Right lobe of liver (tissue), 6 donors: Measurements from ENCODE around the gene MAST3. TPM values are rescaled to one million over a fixed set of nuclear protein-coding genes. Genes with fewer than 3 reads are reported as not detected.
"Not testable (repeated sequence)": the region's sequence is repeated elsewhere in the genome, so short reads cannot be mapped to it uniquely, and the experiment has no call there.

Experiments used
- ATAC-seq, 4 donors: fragments of 200-7000 bp; cut with Tn5 transposase; one replicate each; pipeline ENCODE4 v1.9.1; 2020; ENCODE audit warnings: mild to moderate bottlenecking in 4 of 4, moderate library complexity in 4 of 4
- DNase-seq, 3 donors: peaks; one replicate each; pipeline ENCODE4 v3.0.0-alpha.2; 2020
- H3K27ac ChIP-seq, 3 donors: fragments of 200-600 bp; one replicate each; pipeline ENCODE4 v1.8.0; 2022
- H3K27me3 ChIP-seq, 2 donors: fragments of 200-600 bp; one replicate each; pipeline ENCODE4 v1.8.0; 2022
- H3K36me3 ChIP-seq, 4 donors: fragments of 200-600 bp; sonication (generic) in 1 of 4; one replicate each; pipeline versions ENCODE4 v1.5.1 to v1.8.0; 2017 to 2022; ENCODE audit warnings: control low read depth in 1 of 4
- H3K4me1 ChIP-seq, 4 donors: fragments of 200-600 bp; sonication (generic) in 1 of 4; one replicate each; pipeline versions ENCODE4 v1.5.1 to v1.8.0; 2017 to 2022; ENCODE audit warnings: control low read depth in 1 of 4
- H3K4me3 ChIP-seq, 3 donors: fragments of 200-600 bp; one replicate each; pipeline ENCODE4 v1.8.0; 2022
- H3K9me3 ChIP-seq, 4 donors: fragments of 200-600 bp; sonication (generic) in 1 of 4; one replicate each; pipeline versions ENCODE4 v1.5.1 to v1.8.0; 2017 to 2022; ENCODE audit warnings: control low read depth in 1 of 4
- POLR2A ChIP-seq: fragments of 450-650 bp; IDR thresholded peaks from one replicate; pipeline ENCODE4 v1.6.1; 2017; ENCODE audit warnings: antibody characterized with exemption, mild to moderate bottlenecking
- WGBS: methylation state at CpG from one replicate; pipeline ENCODE4 v1.1.6; 2018; ENCODE audit warnings: low coverage, low lambda C conversion rate; ENCODE audit not compliant: insufficient coverage; ENCODE audit errors: missing lambda C conversion rate; 5-methylcytosine and 5-hydroxymethylcytosine counted together
- intact Hi-C, 2 donors: fragments of 100-400 bp; cut with DNase I; formaldehyde crosslinking; loops; one replicate each; pipeline versions ENCODE4 v1.11.2 to v1.14.1; 2022
- total RNA-seq, 6 experiments: library from RNA; depleted of rRNA in 2 of 6; stranded (reverse); fragments of >200 nt in 2 of 6; fragmentation: NEBNext Ultra II Directional in 3 of 6; extraction: Animal tissue kit (Norgen Biotek cat#: 25700) in 3 of 6; gene quantifications; one replicate each; pipeline versions ENCODE4 v1.1.0 to v1.2.4, GENCODE V29; 2016 to 2023
- TF ChIP-seq, protein P1 (sequence below), 4 donors: fragments of 200-600 bp in 3 of 4; fragments of 450-650 bp in 1 of 4; IDR thresholded peaks; one replicate each; pipeline versions ENCODE4 v1.5.1 to v1.8.0; 2016 to 2022; ENCODE audit warnings: antibody characterized with exemption in 4 of 4, mild to moderate bottlenecking in 2 of 4
- donor health status: DM: no; HTN: yes; CAD: no.
- donor health status: DM: no; HTN: no; CAD: no.
- donor health status: DM: no; HTN: no; CAD: no.
- donor health status: DM: no; HTN: yes; CAD: no.
- donor health status: DM: no; HTN: yes; CAD: no.

MAST3 gene
- total RNA-seq, 6 experiments from 2014 or later: 8.0 to 17.9 (median 10.0) TPM

DNA sequence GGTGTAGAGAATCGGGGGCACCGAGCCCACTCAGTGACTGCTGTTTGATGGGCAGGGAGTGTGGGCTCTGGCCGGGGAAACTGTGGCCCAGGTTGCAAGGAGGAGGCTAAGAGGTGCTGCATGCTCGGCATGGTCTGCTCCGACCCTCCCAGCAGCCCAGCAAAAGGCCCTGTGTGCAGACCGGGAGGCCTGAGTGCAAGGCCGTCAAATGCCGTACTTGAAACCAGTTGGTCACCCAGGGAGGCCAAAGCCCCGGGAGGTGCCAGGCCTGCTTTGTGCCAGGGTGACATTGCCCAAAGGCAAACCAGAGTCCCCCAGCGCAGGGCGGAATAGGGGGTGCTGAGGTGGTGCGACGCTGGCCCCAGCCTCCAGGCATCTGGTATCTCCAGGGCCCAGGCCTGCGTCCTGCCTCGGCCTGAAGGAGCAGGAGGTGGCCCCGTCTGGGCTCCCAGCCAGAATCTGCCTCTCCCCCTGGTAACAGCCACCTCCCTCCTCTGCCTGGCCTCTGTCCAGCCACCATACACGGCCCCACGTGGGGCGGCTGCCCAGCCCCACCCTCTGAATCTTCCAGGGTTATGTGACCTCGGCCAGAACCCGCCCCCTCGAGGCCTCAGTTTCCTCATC lies 59.4 kb downstream of the MAST3 start:
- TF ChIP-seq, protein P1, sequence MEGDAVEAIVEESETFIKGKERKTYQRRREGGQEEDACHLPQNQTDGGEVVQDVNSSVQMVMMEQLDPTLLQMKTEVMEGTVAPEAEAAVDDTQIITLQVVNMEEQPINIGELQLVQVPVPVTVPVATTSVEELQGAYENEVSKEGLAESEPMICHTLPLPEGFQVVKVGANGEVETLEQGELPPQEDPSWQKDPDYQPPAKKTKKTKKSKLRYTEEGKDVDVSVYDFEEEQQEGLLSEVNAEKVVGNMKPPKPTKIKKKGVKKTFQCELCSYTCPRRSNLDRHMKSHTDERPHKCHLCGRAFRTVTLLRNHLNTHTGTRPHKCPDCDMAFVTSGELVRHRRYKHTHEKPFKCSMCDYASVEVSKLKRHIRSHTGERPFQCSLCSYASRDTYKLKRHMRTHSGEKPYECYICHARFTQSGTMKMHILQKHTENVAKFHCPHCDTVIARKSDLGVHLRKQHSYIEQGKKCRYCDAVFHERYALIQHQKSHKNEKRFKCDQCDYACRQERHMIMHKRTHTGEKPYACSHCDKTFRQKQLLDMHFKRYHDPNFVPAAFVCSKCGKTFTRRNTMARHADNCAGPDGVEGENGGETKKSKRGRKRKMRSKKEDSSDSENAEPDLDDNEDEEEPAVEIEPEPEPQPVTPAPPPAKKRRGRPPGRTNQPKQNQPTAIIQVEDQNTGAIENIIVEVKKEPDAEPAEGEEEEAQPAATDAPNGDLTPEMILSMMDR (IDR thresholded peaks at IDR 0.05): no peak
- no peak for TF ChIP-seq POLR2A
- ATAC-seq (peak in 3 of 4 donors; percentile 1 to 5 (median 4)), DNase-seq (peak; percentile 88 to 90 (median 89))
- Histone ChIP-seq H3K4me3 (no peak overlapping the region), H3K27ac (peak overlapping the region in 1 of 3 donors; percentile 26), H3K9me3 (no peaks in the 10 kb centered on the region), H3K27me3 (no peaks in the 10 kb centered on the region), H3K36me3 (peaks cover 0 to 4% (median 0%) of the 10 kb centered on the region in 4 donors), H3K4me1 (peaks cover 0 to 39% (median 15%) of the 10 kb centered on the region in 4 donors)
- intact Hi-C loops: no loop called here
- WGBS: 27% methylated on average over 3 of the region's 22 CpGs

DNA sequence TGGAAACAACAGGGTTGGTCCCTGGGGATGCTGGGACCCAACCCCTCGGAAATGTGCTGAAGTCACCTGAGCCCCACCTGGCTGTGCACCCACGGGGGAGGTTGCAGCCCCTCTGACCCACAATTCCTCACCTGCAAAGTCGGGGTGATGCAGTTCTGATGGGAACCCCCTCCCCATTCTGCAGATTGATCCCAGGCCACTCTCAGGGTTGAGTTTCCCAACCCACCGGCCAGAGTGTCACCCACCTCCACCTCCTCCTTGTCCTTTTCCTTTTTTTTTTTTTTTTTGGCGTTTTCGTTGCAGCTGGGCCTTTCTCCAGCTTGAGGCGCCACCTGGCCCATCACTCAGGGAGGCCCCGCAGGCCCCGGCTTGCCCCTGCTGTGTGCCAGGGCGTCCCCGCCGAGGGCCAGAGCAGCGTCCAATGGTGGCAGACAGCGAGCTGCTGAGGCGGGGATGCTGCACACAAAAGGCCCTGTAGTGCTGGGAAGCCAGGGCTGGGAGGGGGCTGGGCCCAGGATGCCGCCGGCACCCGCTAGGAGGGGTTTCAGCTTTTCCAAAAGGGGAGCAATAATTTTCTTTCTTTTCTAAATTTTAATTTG lies 60.0 kb downstream of the MAST3 start:
- Histone ChIP-seq H3K27ac (no peak overlapping the region), H3K4me1 (peaks cover 0 to 37% (median 15%) of the 10 kb centered on the region in 4 donors), H3K36me3 (peaks cover 0 to 9% (median 0%) of the 10 kb centered on the region in 4 donors), H3K9me3 (no peaks in the 10 kb centered on the region), H3K4me3 (no peak overlapping the region), H3K27me3 (no peaks in the 10 kb centered on the region)
- DNase-seq (peak in 2 of 3 donors; percentile 44 to 61), ATAC-seq (no peak)
- intact Hi-C loops: no loop called here
- WGBS: 57% methylated on average over 15 of the region's 18 CpGs
- TF ChIP-seq, protein P1 (IDR thresholded peaks at IDR 0.05): no peak
- TF ChIP-seq POLR2A: no peak

DNA sequence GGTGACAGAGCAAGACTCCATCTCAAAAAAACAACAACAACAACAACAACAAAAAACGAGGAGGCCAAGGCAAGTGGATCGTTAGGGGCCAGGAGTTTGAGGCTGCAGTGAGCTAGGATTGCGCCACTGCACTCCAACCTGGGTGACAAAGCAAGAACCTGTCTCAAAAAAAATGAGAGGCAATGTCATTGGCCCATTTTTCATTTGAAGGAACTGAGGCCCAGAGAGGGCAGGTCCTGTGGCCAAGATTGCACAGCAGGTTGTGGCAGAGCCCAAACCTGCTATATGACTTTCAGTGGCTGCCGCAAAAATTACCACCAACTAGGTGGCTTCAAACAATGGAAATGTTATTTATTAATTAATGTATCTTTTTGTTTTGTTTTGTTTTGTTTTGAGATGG lies 60.9 kb downstream of the MAST3 start:
- WGBS: 58% methylated on average over 4 of the region's 4 CpGs
- ATAC-seq: no peak
- Histone ChIP-seq H3K27ac (no peak overlapping the region), H3K36me3 (peaks cover 0 to 17% (median 5%) of the 10 kb centered on the region in 4 donors), H3K4me3 (no peak overlapping the region), H3K27me3 (no peaks in the 10 kb centered on the region), H3K9me3 (no peaks in the 10 kb centered on the region), H3K4me1 (peaks cover 0 to 37% (median 15%) of the 10 kb centered on the region in 4 donors)
- no peak for TF ChIP-seq POLR2A
- TF ChIP-seq, protein P1 (IDR thresholded peaks at IDR 0.05): no peak
- intact Hi-C loops: no loop called here
- DNase-seq: no peak

DNA sequence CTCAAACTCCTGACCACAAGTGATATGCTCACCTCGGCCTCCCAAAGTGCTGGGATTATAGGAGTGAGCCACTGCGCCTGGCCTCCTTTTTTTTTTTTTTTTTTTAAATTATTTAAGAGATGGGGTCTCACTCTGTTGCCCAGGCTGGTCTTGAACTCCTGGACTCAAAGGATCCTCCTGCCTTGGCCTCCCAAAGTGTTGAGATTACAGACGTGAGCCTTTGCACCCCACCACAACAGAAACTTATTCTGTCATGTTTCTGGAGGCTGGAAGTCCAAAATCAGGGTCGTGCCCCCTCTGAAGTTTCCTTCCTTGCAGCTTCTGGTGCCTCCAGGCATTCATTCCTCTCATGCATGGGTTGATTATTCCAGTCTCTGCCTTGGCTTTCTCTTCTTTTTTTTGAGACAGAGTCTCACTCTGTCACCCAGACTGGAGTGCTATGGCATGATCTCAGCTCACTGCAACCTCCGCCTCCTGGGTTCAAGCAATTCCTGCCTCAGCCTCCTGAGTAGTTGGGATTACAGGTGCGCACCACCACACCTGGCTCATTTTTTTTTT lies 61.6 kb downstream of the MAST3 start:
- intact Hi-C loops, H3K27ac ChIP-seq: not testable (repeated sequence)

DNA sequence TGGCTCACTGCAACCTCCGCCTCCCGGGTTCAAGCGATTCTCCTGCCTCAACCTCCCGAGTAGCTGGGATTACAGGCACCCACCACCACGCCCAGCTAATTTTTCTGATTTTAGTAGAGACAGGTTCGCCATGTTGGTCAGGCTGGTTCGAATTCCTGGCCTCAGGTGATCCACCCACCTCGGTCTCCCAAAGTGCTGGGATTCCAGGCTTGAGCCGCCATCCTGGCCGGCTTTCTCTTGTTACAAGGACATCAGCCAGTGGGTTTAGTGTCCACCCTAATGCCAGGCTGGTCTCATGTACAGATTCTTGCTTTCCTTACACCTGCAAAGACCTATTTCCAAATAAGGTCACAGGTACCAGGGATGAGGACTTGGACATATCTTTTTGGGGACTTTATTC lies 62.2 kb downstream of the MAST3 start:
- 98% methylated on average over 9 of the region's 10 CpGs for WGBS
- H3K27me3 ChIP-seq: no peaks in the 10 kb centered on the region
- H3K36me3 ChIP-seq: peaks cover 0 to 26% (median 5%) of the 10 kb centered on the region in 4 donors
- no peak overlapping the region for H3K27ac ChIP-seq
- ATAC-seq: no peak
- TF ChIP-seq POLR2A: no peak
- TF ChIP-seq, protein P1 (IDR thresholded peaks at IDR 0.05): no peak
- DNase-seq: no peak
- no peak overlapping the region for H3K4me3 ChIP-seq
- H3K9me3 ChIP-seq: no peaks in the 10 kb centered on the region
- H3K4me1 ChIP-seq: peaks cover 0 to 28% (median 10%) of the 10 kb centered on the region in 4 donors
- intact Hi-C loops: no loop called here

More for the DNA sequence above, 61.6 kb downstream of the MAST3 start:
- H3K27me3 ChIP-seq, H3K9me3 ChIP-seq, H3K4me3 ChIP-seq, DNase-seq, ATAC-seq: not testable (repeated sequence)
- Histone ChIP-seq H3K36me3 (peaks cover 0 to 23% (median 5%) of the 10 kb centered on the region in 4 donors), H3K4me1 (peaks cover 0 to 33% (median 13%) of the 10 kb centered on the region in 4 donors)
- 87% methylated on average over 5 of the region's 6 CpGs for WGBS
